Neural progenitor cell (in vitro differentiated cells): ENCODE data around the gene HDAC4. TPM values are rescaled to one million over a fixed set of nuclear protein-coding genes. Genes with fewer than 3 reads are reported as not detected.

Experiments
- DNase-seq: peaks from one replicate; pipeline ENCODE4 v3.0.0-alpha.2; 2016; ENCODE audit warnings: low spot score
- H2AFZ ChIP-seq: fragments of 200-600 bp; sonication (generic); replicated peaks from 2 replicates; pipeline ENCODE4 v1.6.1; 2016; ENCODE audit warnings: antibody characterized with exemption
- H3F3A ChIP-seq: fragments of 200-600 bp; sonication (generic); 2 replicates; pipeline ENCODE4 v1.6.1; 2016; ENCODE audit warnings: antibody characterized with exemption, low read depth
- H3K27ac ChIP-seq: fragments of 200-600 bp; sonication (generic); 2 replicates; pipeline ENCODE4 v1.5.1; 2016; ENCODE audit warnings: mild to moderate bottlenecking
- H3K27me3 ChIP-seq: fragments of 200-600 bp; sonication (generic); 2 replicates; pipeline ENCODE4 v1.6.1; 2016; ENCODE audit warnings: mild to moderate bottlenecking, moderate library complexity
- H3K36me3 ChIP-seq: fragments of 200-600 bp; sonication (generic); 2 replicates; pipeline ENCODE4 v1.5.1; 2016
- H3K4me1 ChIP-seq: fragments of 200-600 bp; sonication (generic); 2 replicates; pipeline ENCODE4 v1.6.1; 2016; ENCODE audit warnings: mixed run types
- H3K4me2 ChIP-seq: fragments of 200-600 bp; sonication (generic); 2 replicates; pipeline ENCODE4 v1.6.1; 2016
- H3K4me3 ChIP-seq: fragments of 200-600 bp; sonication (generic); 2 replicates; pipeline ENCODE4 v1.5.1; 2016
- H3K79me2 ChIP-seq: fragments of 200-600 bp; sonication (generic); 2 replicates; pipeline ENCODE4 v1.6.1; 2016; ENCODE audit warnings: low read depth
- H3K9ac ChIP-seq: fragments of 200-600 bp; sonication (generic); 2 replicates; pipeline ENCODE4 v1.6.1; 2016
- H3K9me3 ChIP-seq: fragments of 200-600 bp; sonication (generic); 2 replicates; pipeline ENCODE4 v1.5.1; 2016; ENCODE audit warnings: low read depth
- H4K20me1 ChIP-seq: fragments of 200-600 bp; sonication (generic); 2 replicates; pipeline ENCODE4 v1.6.1; 2016; ENCODE audit warnings: low read depth
- H3K27ac Mint-ChIP-seq: 3 replicates; pipeline ENCODE4 v1.8.0; 2021; ENCODE audit warnings: mixed read lengths
- H3K27me3 Mint-ChIP-seq: 2 replicates; pipeline ENCODE4 v1.8.0; 2022; ENCODE audit warnings: low read depth, mild to moderate bottlenecking, inconsistent platforms, moderate library complexity, mixed read lengths; ENCODE audit not compliant: insufficient read depth
- H3K36me3 Mint-ChIP-seq: 3 replicates; pipeline ENCODE4 v1.8.0; 2021; ENCODE audit warnings: mixed read lengths
- H3K4me1 Mint-ChIP-seq: 3 replicates; pipeline ENCODE4 v1.8.0; 2021; ENCODE audit warnings: mixed read lengths
- H3K4me3 Mint-ChIP-seq: 3 replicates; pipeline ENCODE4 v1.8.0; 2021; ENCODE audit warnings: mild to moderate bottlenecking, moderate library complexity, mixed read lengths
- H3K9me3 Mint-ChIP-seq: 3 replicates; pipeline ENCODE4 v1.8.0; 2020; ENCODE audit warnings: mixed read lengths
- EZH2 ChIP-seq: fragments of 200-600 bp; sonication (generic); IDR thresholded peaks from 2 replicates; pipeline ENCODE4 v1.6.1; 2017; ENCODE audit warnings: antibody characterized with exemption, mild to moderate bottlenecking, moderate library complexity
- EZH2phosphoT487 ChIP-seq: fragments of 200-600 bp; sonication (generic); IDR thresholded peaks from 2 replicates; pipeline ENCODE4 v1.6.1; 2017; ENCODE audit warnings: antibody characterized with exemption
- total RNA-seq: library from RNA; depleted of rRNA; stranded (reverse); fragments of >200 nt; gene quantifications from 2 replicates; pipeline ENCODE4 v1.2.3, GENCODE V29; 2015; ENCODE audit warnings: low replicate concordance
- TF ChIP-seq, protein P1 (sequence below): fragments of 200-600 bp; sonication (generic); IDR thresholded peaks from 2 replicates; pipeline ENCODE4 v1.5.1; 2017; ENCODE audit warnings: antibody characterized with exemption, mild to moderate bottlenecking

The HDAC4 gene
- total RNA-seq, 1 donor from 2014 or later: 36.0 TPM

DNA sequence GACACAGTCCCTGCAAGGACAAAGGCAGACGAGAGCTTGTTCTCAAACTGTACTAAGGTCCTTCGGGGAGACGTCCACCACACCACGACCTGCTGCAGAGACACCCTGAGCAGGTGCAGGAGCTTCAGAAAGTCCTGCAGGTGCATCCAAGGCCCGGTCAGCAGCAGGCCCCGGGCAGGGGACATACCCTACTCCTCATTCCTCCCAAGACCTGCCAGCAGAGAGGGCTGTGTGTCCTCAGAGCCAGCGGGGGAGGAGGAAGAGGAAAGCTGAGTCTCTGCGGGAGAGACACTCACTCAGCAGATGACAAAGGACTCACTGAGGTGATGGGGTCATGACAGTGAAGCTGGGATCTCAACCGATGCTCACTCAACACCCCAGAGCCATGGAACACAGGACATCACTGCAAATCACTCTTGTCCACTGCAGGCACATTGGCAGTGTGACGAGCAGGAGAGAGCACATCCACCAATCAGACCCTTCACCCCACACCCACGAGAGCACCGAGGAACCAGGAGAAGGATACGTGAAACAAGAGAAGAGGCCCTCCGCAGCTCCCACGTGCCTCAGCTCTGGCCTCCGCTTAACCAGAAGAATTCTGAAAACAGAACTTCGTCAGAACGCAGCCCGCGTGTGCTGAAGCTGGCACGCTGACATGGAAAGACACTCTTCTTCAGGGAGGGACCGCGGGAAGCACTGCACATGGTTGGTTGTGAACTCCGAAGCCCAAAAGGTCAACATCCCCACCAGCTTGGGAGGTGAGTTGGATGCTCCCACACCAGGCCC is 9.3 kb downstream of the HDAC4 start:
- Histone ChIP-seq H4K20me1 (peaks cover 76% of the 10 kb centered on the region), H3K9ac (no peak overlapping the region), H3K4me3 (no peak overlapping the region), H2AFZ (no peak overlapping the region), H3K4me2 (no peak overlapping the region), H3K36me3 (no peaks in the 10 kb centered on the region), H3K27ac (no peak overlapping the region), H3K9me3 (no peaks in the 10 kb centered on the region), H3K4me1 (peaks cover 6% of the 10 kb centered on the region), H3K27me3 (no peaks in the 10 kb centered on the region), H3K79me2 (peaks cover 94% of the 10 kb centered on the region), H3F3A (no peaks in the 10 kb centered on the region)
- Mint-ChIP-seq H3K4me1 (peaks cover 16% of the 10 kb centered on the region), H3K27ac (no peak overlapping the region), H3K4me3 (no peak overlapping the region), H3K36me3 (peaks cover 22% of the 10 kb centered on the region), H3K27me3 (no peaks in the 10 kb centered on the region), H3K9me3 (peaks cover 5% of the 10 kb centered on the region)
- DNase-seq: no peak
- TF ChIP-seq, protein P1, sequence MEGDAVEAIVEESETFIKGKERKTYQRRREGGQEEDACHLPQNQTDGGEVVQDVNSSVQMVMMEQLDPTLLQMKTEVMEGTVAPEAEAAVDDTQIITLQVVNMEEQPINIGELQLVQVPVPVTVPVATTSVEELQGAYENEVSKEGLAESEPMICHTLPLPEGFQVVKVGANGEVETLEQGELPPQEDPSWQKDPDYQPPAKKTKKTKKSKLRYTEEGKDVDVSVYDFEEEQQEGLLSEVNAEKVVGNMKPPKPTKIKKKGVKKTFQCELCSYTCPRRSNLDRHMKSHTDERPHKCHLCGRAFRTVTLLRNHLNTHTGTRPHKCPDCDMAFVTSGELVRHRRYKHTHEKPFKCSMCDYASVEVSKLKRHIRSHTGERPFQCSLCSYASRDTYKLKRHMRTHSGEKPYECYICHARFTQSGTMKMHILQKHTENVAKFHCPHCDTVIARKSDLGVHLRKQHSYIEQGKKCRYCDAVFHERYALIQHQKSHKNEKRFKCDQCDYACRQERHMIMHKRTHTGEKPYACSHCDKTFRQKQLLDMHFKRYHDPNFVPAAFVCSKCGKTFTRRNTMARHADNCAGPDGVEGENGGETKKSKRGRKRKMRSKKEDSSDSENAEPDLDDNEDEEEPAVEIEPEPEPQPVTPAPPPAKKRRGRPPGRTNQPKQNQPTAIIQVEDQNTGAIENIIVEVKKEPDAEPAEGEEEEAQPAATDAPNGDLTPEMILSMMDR: no peak
- TF ChIP-seq EZH2phosphoT487: no peak
- TF ChIP-seq EZH2: no peak

DNA sequence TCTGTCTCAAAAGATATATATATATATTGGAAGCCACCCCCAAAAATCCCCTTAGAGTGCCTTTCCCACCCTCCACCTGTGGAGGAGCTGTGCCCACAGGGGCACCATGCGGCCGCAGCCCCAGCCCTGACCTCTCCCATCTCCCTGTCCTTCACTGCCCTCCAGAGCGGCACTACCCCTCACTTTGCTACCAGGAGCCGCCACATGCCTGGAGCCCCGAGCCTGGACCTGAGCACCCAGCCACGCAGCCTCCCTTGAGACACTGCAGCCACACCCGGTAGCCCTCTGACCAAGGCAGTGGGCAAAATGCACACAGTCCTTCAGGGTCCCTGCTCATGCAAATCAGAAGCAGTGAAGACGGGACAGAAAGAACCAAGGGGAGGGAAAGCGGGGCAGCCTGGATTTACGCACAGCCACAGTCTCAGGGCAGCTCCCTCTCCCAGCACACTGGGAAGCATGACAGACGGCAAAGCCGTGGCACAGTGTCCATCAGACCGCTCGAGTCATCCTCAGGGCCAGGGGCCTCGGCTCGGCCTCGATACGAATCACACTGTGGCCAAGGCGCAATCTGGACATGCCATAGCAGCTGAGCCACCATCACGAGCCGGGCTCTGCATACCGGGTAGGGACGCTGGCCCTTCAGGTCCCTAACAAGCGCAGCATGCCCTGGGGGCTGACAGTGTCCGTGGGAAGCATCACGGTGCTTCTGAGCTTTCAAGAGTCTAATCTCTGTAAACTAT is 10.1 kb downstream of the HDAC4 start:
- no peak overlapping the region for H3K4me2 ChIP-seq
- peaks cover 76% of the 10 kb centered on the region for H4K20me1 ChIP-seq
- Mint-ChIP-seq H3K27me3 (peaks cover 2% of the 10 kb centered on the region), H3K4me3 (no peak overlapping the region), H3K36me3 (peaks cover 28% of the 10 kb centered on the region), H3K4me1 (peaks cover 21% of the 10 kb centered on the region), H3K9me3 (peaks cover 5% of the 10 kb centered on the region), H3K27ac (no peak overlapping the region)
- peaks cover 6% of the 10 kb centered on the region for H3K4me1 ChIP-seq
- no peak overlapping the region for H2AFZ ChIP-seq
- no peaks in the 10 kb centered on the region for H3K27me3 ChIP-seq
- H3K4me3 ChIP-seq: no peak overlapping the region
- H3F3A ChIP-seq: no peaks in the 10 kb centered on the region
- peaks cover 94% of the 10 kb centered on the region for H3K79me2 ChIP-seq
- no peak for DNase-seq
- H3K9ac ChIP-seq: no peak overlapping the region
- no peak overlapping the region for H3K27ac ChIP-seq
- no peaks in the 10 kb centered on the region for H3K9me3 ChIP-seq
- TF ChIP-seq EZH2phosphoT487 (no peak), EZH2 (no peak)
- TF ChIP-seq, protein P1: no peak
- H3K36me3 ChIP-seq: no peaks in the 10 kb centered on the region

DNA sequence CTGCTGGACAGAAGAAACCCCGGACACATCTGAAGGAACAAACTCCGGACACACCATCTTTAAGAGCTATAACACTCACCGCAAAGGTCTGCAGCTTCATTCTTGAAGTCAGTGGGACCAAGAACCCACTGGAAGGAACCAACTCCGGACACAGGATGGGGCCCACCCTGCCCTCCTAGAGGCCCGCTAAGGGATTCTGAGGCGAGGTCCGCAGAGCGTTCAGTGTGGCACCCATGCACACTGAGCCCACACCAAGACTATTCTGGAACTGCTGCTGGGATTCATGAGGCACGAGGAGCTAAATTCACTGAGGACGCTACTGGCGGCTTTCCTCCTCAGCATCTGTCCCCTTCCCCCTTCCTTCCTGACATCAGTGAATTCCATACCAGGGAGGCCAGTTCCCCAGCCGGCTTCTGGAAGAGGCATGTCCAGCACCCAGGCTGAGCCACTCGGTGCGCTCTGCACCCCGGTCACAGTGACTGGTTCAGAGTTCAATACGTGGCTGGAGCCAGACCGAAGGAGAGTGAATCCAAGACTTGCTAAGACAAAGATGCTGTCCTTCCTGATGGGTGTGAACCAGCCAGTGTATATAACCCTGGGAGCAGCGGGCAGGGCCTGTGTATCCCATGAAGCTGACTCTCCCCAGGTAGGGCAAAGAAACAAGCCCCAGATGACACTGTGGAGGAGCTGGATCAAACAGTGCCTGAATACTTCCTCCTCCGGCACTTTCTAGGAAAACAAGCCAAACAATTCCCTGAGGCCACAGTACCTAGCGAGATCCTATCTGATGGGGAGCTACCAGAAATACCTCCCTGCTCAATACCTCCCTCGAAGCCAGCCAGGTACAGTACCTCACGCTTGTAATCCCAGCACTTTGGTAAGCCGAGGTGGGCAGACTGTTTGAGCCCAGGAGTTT is 11.1 kb downstream of the HDAC4 start:
- H3K4me1 ChIP-seq: peaks cover 6% of the 10 kb centered on the region
- TF ChIP-seq EZH2 (no peak), EZH2phosphoT487 (no peak)
- TF ChIP-seq, protein P1: no peak
- H3K27me3 ChIP-seq: no peaks in the 10 kb centered on the region
- DNase-seq: no peak
- no peak overlapping the region for H2AFZ ChIP-seq
- H3K27ac ChIP-seq: no peak overlapping the region
- Mint-ChIP-seq H3K27me3 (peaks cover 2% of the 10 kb centered on the region), H3K9me3 (peaks cover 6% of the 10 kb centered on the region), H3K4me1 (peaks cover 22% of the 10 kb centered on the region), H3K27ac (no peak overlapping the region), H3K4me3 (no peak overlapping the region), H3K36me3 (peaks cover 32% of the 10 kb centered on the region)
- H3F3A ChIP-seq: no peaks in the 10 kb centered on the region
- no peaks in the 10 kb centered on the region for H3K36me3 ChIP-seq
- no peak overlapping the region for H3K4me2 ChIP-seq
- H3K9me3 ChIP-seq: no peaks in the 10 kb centered on the region
- H3K4me3 ChIP-seq: no peak overlapping the region
- no peak overlapping the region for H3K9ac ChIP-seq
- peaks cover 94% of the 10 kb centered on the region for H3K79me2 ChIP-seq
- H4K20me1 ChIP-seq: peaks cover 76% of the 10 kb centered on the region
